H9 (cell line): ENCODE results near the gene DNASE1. TPM values are rescaled to one million over a fixed set of nuclear protein-coding genes. Genes with fewer than 3 reads are reported as not detected.
"Not testable (repeated sequence)": the region's sequence is repeated elsewhere in the genome, so short reads cannot be mapped to it uniquely, and the experiment has no call there.

Experiments used
- DNase-seq: peaks from one replicate; pipeline ENCODE4 v3.0.0-alpha.2; 2017
- H2AFZ ChIP-seq: one replicate; pipeline ENCODE4 v1.6.1; 2013; ENCODE audit warnings: mild to moderate bottlenecking, low read length, control low read depth, moderate library complexity
- H2AK5ac ChIP-seq: 2 replicates; pipeline ENCODE4 v1.6.1; 2013; ENCODE audit warnings: low read length, control low read depth, mixed read lengths; ENCODE audit not compliant: insufficient read length
- H2BK120ac ChIP-seq: one replicate; pipeline ENCODE4 v1.6.1; 2013; ENCODE audit warnings: low read depth, mild to moderate bottlenecking, low read length, control low read depth, inconsistent platforms; ENCODE audit not compliant: poor library complexity, severe bottlenecking
- H2BK12ac ChIP-seq: 2 replicates; pipeline ENCODE4 v1.6.1; 2013; ENCODE audit warnings: low read length, control low read depth, mixed read lengths, low read depth; ENCODE audit not compliant: insufficient read length
- H2BK15ac ChIP-seq: 2 replicates; pipeline ENCODE4 v1.6.1; 2013; ENCODE audit warnings: low read depth, low read length, control low read depth
- H2BK20ac ChIP-seq: one replicate; pipeline ENCODE4 v1.6.1; 2013; ENCODE audit warnings: low read depth, mild to moderate bottlenecking, low read length, control low read depth, inconsistent platforms; ENCODE audit not compliant: poor library complexity, severe bottlenecking
- H2BK5ac ChIP-seq: 2 replicates; pipeline ENCODE4 v1.6.1; 2013; ENCODE audit warnings: low read length, control low read depth, mixed read lengths; ENCODE audit not compliant: insufficient read length
- H3K14ac ChIP-seq: 2 replicates; pipeline ENCODE4 v1.6.1; 2013; ENCODE audit warnings: low read length, control low read depth; ENCODE audit not compliant: insufficient read depth
- H3K18ac ChIP-seq: 2 replicates; pipeline ENCODE4 v1.6.1; 2013; ENCODE audit warnings: low read depth, mild to moderate bottlenecking, mixed read lengths, low read length, control low read depth; ENCODE audit not compliant: insufficient read length
- H3K23ac ChIP-seq: 2 replicates; pipeline ENCODE4 v1.6.1; 2013; ENCODE audit warnings: low read length, control low read depth, mixed read lengths, low read depth; ENCODE audit not compliant: insufficient read length
- H3K23me2 ChIP-seq: 2 replicates; pipeline ENCODE4 v1.6.1; 2013; ENCODE audit warnings: low read depth, mild to moderate bottlenecking, mixed read lengths, low read length, control low read depth; ENCODE audit not compliant: insufficient read length, poor library complexity, severe bottlenecking
- H3K27ac ChIP-seq: 2 replicates; pipeline ENCODE4 v1.5.1; 2013; ENCODE audit warnings: low read length, control low read depth, mixed read lengths, low read depth; ENCODE audit not compliant: insufficient read length
- H3K27me3 ChIP-seq: 2 replicates; pipeline ENCODE4 v1.6.1; 2013; ENCODE audit warnings: low read length, control low read depth, inconsistent platforms; ENCODE audit not compliant: insufficient read depth
- H3K4ac ChIP-seq: 2 replicates; pipeline ENCODE4 v1.6.1; 2013; ENCODE audit warnings: low read depth, mild to moderate bottlenecking, control low read depth, inconsistent platforms, low read length, moderate library complexity
- H3K4me1 ChIP-seq: 2 replicates; pipeline ENCODE4 v1.6.1; 2013; ENCODE audit warnings: low read length, control low read depth, inconsistent platforms; ENCODE audit not compliant: insufficient read depth
- H3K4me2 ChIP-seq: 2 replicates; pipeline ENCODE4 v1.6.1; 2013; ENCODE audit warnings: low read length, control low read depth, mixed read lengths; ENCODE audit not compliant: insufficient read length, insufficient read depth
- H3K56ac ChIP-seq: 2 replicates; pipeline ENCODE4 v1.6.1; 2013; ENCODE audit warnings: low read depth, mild to moderate bottlenecking, mixed read lengths, low read length, control low read depth; ENCODE audit not compliant: insufficient read length
- H3K79me1 ChIP-seq: 2 replicates; pipeline ENCODE4 v1.6.1; 2013; ENCODE audit warnings: low read depth, mild to moderate bottlenecking, moderate library complexity, low read length, control low read depth, inconsistent platforms; ENCODE audit not compliant: insufficient read depth, poor library complexity, severe bottlenecking
- H3K79me2 ChIP-seq: 2 replicates; pipeline ENCODE4 v1.6.1; 2013; ENCODE audit warnings: low read length, control low read depth, inconsistent platforms; ENCODE audit not compliant: insufficient read depth
- H3K9ac ChIP-seq: 2 replicates; pipeline ENCODE4 v1.6.1; 2013; ENCODE audit warnings: low read length, control low read depth, mixed read lengths; ENCODE audit not compliant: insufficient read length; ENCODE audit errors: extremely low read depth
- H3K9me3 ChIP-seq: one replicate; pipeline ENCODE4 v1.6.1; 2013; ENCODE audit warnings: low read depth, low read length, inconsistent platforms; ENCODE audit not compliant: control insufficient read depth
- H3T11ph ChIP-seq: one replicate; pipeline ENCODE4 v1.6.1; 2013; ENCODE audit warnings: mild to moderate bottlenecking, low read length, control low read depth, inconsistent platforms
- H4K20me1 ChIP-seq: one replicate; pipeline ENCODE4 v1.6.1; 2013; ENCODE audit not compliant: control insufficient read depth, insufficient read length, insufficient read depth
- H4K5ac ChIP-seq: 2 replicates; pipeline ENCODE4 v1.6.1; 2013; ENCODE audit warnings: low read depth, mild to moderate bottlenecking, mixed read lengths, low read length, control low read depth; ENCODE audit not compliant: insufficient read length
- H4K8ac ChIP-seq: replicated peaks from 2 replicates; pipeline ENCODE4 v1.6.1; 2013; ENCODE audit warnings: low read length, control low read depth, mixed read lengths, low read depth; ENCODE audit not compliant: insufficient read length
- H4K91ac ChIP-seq: 2 replicates; pipeline ENCODE4 v1.6.1; 2013; ENCODE audit warnings: low read depth, mild to moderate bottlenecking, moderate library complexity, mixed read lengths, low read length, control low read depth; ENCODE audit not compliant: insufficient read length
- H3K27ac Mint-ChIP-seq, 3 experiments: 2 replicates in 2 of 3; 3 replicates in 1 of 3; pipeline ENCODE4 v1.8.0; 2020 to 2021; ENCODE audit warnings: mixed read lengths in 3 of 3, mild to moderate bottlenecking in 1 of 3, moderate library complexity in 1 of 3
- H3K27me3 Mint-ChIP-seq: 2 replicates; pipeline ENCODE4 v1.8.0; 2021; ENCODE audit warnings: low read depth, mild to moderate bottlenecking, moderate library complexity, mixed read lengths
- H3K36me3 Mint-ChIP-seq, 3 experiments: 2 replicates in 2 of 3; 3 replicates in 1 of 3; pipeline ENCODE4 v1.8.0; 2020 to 2021; ENCODE audit warnings: low read depth in 3 of 3, mixed read lengths in 3 of 3; ENCODE audit not compliant: insufficient read depth in 1 of 3
- H3K4me1 Mint-ChIP-seq, 2 experiments: 2 replicates each; pipeline ENCODE4 v1.8.0; 2020; ENCODE audit warnings: mixed read lengths in 2 of 2
- H3K4me3 Mint-ChIP-seq, 2 experiments: 2 replicates in 1 of 2; 3 replicates in 1 of 2; pipeline ENCODE4 v1.8.0; 2020 to 2021; ENCODE audit warnings: mild to moderate bottlenecking in 2 of 2, mixed read lengths in 2 of 2, moderate library complexity in 1 of 2
- H3K9me3 Mint-ChIP-seq, 2 experiments: 2 replicates in 1 of 2; 3 replicates in 1 of 2; pipeline ENCODE4 v1.8.0; 2020; ENCODE audit warnings: mild to moderate bottlenecking in 2 of 2, mixed read lengths in 2 of 2, moderate library complexity in 1 of 2
- WGBS: extraction: QIAGEN DNeasy Blood & Tissue Kit; methylation state at CpG from one replicate; pipeline ENCODE4 v1.1.7; 2013; ENCODE audit warnings: missing lambda C conversion rate, low lambda C conversion rate, mixed read lengths; ENCODE audit not compliant: insufficient read length; ENCODE audit errors: extremely low coverage; 5-methylcytosine and 5-hydroxymethylcytosine counted together
- total RNA-seq: library from RNA; stranded (reverse); gene quantifications from 2 replicates; pipeline ENCODE4 v1.2.1, GENCODE V29; 2021
- TF ChIP-seq, protein P1 (sequence below): fragments of 200-600 bp; sonication (generic); conservative IDR thresholded peaks from 3 replicates; pipeline ENCODE4 v1.8.0; 2021; ENCODE audit warnings: antibody characterized with exemption, mild to moderate bottlenecking

DNASE1 gene
- total RNA-seq, 1 experiment from 2014 or later, result 10.1 TPM

DNA sequence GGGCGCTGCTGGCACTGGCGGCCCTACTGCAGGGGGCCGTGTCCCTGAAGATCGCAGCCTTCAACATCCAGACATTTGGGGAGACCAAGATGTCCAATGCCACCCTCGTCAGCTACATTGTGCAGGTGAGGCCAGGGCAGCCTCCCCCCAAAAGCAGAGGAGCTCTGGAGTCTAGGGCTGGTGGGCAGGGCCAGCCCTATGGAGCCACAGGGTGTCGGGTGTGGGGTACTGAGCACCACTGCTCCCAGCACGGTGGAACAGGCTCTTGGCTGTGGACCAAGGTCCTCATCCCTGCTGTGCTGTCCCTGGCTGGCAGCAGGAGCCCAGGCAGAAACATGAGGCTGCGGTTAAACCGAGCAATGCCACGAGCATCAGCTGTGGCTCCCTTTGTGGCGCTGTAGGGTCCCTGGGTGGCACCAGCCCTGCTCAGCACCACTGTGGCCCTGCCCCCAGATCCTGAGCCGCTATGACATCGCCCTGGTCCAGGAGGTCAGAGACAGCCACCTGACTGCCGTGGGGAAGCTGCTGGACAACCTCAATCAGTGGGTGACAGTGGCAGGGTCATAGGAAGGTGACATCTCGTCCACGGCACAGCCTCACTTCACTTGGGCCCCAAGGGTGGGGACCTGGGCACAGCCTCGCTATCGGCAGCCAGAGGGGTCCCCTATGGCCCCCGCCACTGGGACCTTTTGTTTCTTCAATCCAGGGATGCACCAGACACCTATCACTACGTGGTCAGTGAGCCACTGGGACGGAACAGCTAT is 1.1 kb downstream of the DNASE1 start:
- H3K23me2 ChIP-seq, result no peaks in the 10 kb centered on the region
- no peak overlapping the region for H3K4ac ChIP-seq
- H3K36me3 Mint-ChIP-seq, result peaks cover 40 to 79% (median 60%) of the 10 kb centered on the region in 3 experiments
- no peak overlapping the region for H4K91ac ChIP-seq
- H3K56ac ChIP-seq, result no peak overlapping the region
- H2BK12ac ChIP-seq, result no peak overlapping the region
- H3K9me3 ChIP-seq, result no peaks in the 10 kb centered on the region
- no peak for DNase-seq
- peaks cover 2% of the 10 kb centered on the region; the same call in 1 of the 2 replicates for H3K4me1 ChIP-seq
- H3K27me3 ChIP-seq, result no peaks in the 10 kb centered on the region
- H2AFZ ChIP-seq, result no peak overlapping the region
- no peak overlapping the region for H3K18ac ChIP-seq
- H3K27me3 Mint-ChIP-seq, result no peaks in the 10 kb centered on the region
- peaks cover 2% of the 10 kb centered on the region for H4K20me1 ChIP-seq
- H3K9me3 Mint-ChIP-seq, result no peaks in the 10 kb centered on the region
- no peak overlapping the region for H2BK120ac ChIP-seq
- H4K8ac ChIP-seq, result no peak overlapping the region
- no peak overlapping the region for H4K5ac ChIP-seq
- H3K79me1 ChIP-seq, result no peaks in the 10 kb centered on the region
- H3K4me1 Mint-ChIP-seq, result peaks cover 20 to 26% of the 10 kb centered on the region in 2 experiments
- TF ChIP-seq, protein P1, sequence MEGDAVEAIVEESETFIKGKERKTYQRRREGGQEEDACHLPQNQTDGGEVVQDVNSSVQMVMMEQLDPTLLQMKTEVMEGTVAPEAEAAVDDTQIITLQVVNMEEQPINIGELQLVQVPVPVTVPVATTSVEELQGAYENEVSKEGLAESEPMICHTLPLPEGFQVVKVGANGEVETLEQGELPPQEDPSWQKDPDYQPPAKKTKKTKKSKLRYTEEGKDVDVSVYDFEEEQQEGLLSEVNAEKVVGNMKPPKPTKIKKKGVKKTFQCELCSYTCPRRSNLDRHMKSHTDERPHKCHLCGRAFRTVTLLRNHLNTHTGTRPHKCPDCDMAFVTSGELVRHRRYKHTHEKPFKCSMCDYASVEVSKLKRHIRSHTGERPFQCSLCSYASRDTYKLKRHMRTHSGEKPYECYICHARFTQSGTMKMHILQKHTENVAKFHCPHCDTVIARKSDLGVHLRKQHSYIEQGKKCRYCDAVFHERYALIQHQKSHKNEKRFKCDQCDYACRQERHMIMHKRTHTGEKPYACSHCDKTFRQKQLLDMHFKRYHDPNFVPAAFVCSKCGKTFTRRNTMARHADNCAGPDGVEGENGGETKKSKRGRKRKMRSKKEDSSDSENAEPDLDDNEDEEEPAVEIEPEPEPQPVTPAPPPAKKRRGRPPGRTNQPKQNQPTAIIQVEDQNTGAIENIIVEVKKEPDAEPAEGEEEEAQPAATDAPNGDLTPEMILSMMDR, result no peak
- no peak overlapping the region for H2BK5ac ChIP-seq
- no peak overlapping the region; the same call in 1 of the 2 replicates for H3K14ac ChIP-seq
- no peak overlapping the region for H2BK20ac ChIP-seq
- H3K4me3 Mint-ChIP-seq, result no peak overlapping the region
- no peak overlapping the region for H2AK5ac ChIP-seq
- WGBS, result no CpG with 5 or more reads among the region's 21 CpGs
- H3K27ac ChIP-seq, result no peak overlapping the region
- peak overlapping the region in 1 of 3 experiments; percentile 75; a peak in 1 of 7 replicates for H3K27ac Mint-ChIP-seq
- H3K79me2 ChIP-seq, result no peaks in the 10 kb centered on the region
- H3T11ph ChIP-seq, result no peak overlapping the region
- no peak overlapping the region for H3K9ac ChIP-seq
- no peak overlapping the region for H2BK15ac ChIP-seq
- H3K4me2 ChIP-seq, result no peak overlapping the region
- H3K23ac ChIP-seq, result no peak overlapping the region

DNA sequence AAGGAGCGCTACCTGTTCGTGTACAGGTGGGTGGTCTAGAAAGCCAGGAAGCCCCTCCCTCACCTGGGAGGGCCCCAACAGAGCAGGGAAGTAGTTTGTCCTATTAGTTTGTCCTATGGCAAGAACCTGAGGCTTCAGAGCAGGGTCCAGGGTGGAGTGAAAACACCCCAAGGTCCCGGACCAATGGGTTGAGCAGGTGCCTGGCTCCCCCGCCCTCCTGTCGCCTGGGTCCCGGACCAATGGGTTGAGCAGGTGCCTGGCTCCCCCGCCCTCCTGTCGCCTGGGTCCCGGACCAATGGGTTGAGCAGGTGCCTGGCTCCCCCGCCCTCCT is 1.6 kb downstream of the DNASE1 start:
- H4K91ac ChIP-seq, H3K27me3 ChIP-seq, H4K20me1 ChIP-seq, H3K9me3 Mint-ChIP-seq, H3K4me1 ChIP-seq, H2BK15ac ChIP-seq, H2AFZ ChIP-seq, H3K27me3 Mint-ChIP-seq, H3K23me2 ChIP-seq, H3K18ac ChIP-seq, H3K9ac ChIP-seq, H3K27ac ChIP-seq, H2BK120ac ChIP-seq, H3K4ac ChIP-seq, H4K5ac ChIP-seq, H2BK12ac ChIP-seq, H3K56ac ChIP-seq, H2BK20ac ChIP-seq, H3K79me2 ChIP-seq, H3K27ac Mint-ChIP-seq, H2AK5ac ChIP-seq, H3K9me3 ChIP-seq, H3T11ph ChIP-seq, H3K14ac ChIP-seq, H4K8ac ChIP-seq, H2BK5ac ChIP-seq, H3K4me3 Mint-ChIP-seq, H3K79me1 ChIP-seq, H3K4me2 ChIP-seq, H3K23ac ChIP-seq: not testable (repeated sequence)
- no CpG with 5 or more reads among the region's 10 CpGs for WGBS
- H3K4me1 Mint-ChIP-seq, result peaks cover 20 to 26% of the 10 kb centered on the region in 2 experiments
- peaks cover 45 to 82% (median 65%) of the 10 kb centered on the region in 3 experiments for H3K36me3 Mint-ChIP-seq
- DNase-seq, result peak; percentile 27
